Panc1 (cell line): ENCODE data around the gene BEND4. TPM values are rescaled to one million over a fixed set of nuclear protein-coding genes. Genes with fewer than 3 reads are reported as not detected.

Experiments
- ATAC-seq: fragments of 200-7000 bp; cut with Tn5 transposase; 2 replicates; pipeline ENCODE4 v1.9.1; 2020; ENCODE audit warnings: mild to moderate bottlenecking, moderate library complexity
- BruUV-seq: library from RNA; stranded (reverse); fragments of 400-500 nt; replicated peaks from 2 replicates; lab custom pipeline; 2021; lab: Mats Ljungman, UMichigan
- CTCF ChIA-PET: fragments of 300-600 bp; sonication (Branson Sonifier 250); formaldehyde crosslinking; loops from one replicate; lab custom pipeline; 2022; ENCODE audit warnings: antibody characterized with exemption; lab: Charles Lee
- POLR2A ChIA-PET: fragments of 300-600 bp; sonication (Branson Sonifier 250); formaldehyde crosslinking; loops from one replicate; lab custom pipeline; 2022; ENCODE audit warnings: antibody characterized with exemption; lab: Charles Lee
- DNase-seq: peaks from one replicate; pipeline ENCODE4 v3.0.0-alpha.2; 2010; ENCODE audit warnings: low read depth, low spot score
- H3K27ac ChIP-seq: 2 replicates; pipeline ENCODE4 v1.5.1; 2011; ENCODE audit warnings: mild to moderate bottlenecking, low read length, inconsistent platforms
- H3K27me3 ChIP-seq: fragments of 200-500 bp; sonication (Bioruptor generic); 2 replicates; pipeline ENCODE4 v1.6.0; 2014; ENCODE audit warnings: low read length, inconsistent platforms; ENCODE audit not compliant: control insufficient read depth, insufficient read depth
- H3K36me3 ChIP-seq: fragments of 200-500 bp; sonication (Bioruptor generic); 2 replicates; pipeline ENCODE4 v1.5.1; 2014; ENCODE audit warnings: inconsistent platforms, mild to moderate bottlenecking, low read length, moderate library complexity; ENCODE audit not compliant: control insufficient read depth, insufficient read depth
- H3K4me1 ChIP-seq: 2 replicates; pipeline ENCODE4 v1.5.1; 2011; ENCODE audit warnings: inconsistent platforms, mild to moderate bottlenecking, low read length, moderate library complexity; ENCODE audit not compliant: control insufficient read depth, insufficient read depth
- H3K4me3 ChIP-seq, 2 experiments: 2 replicates each; pipeline ENCODE4 v1.5.1; 2011 to 2012; ENCODE audit warnings: low read depth in 2 of 2, low read length in 2 of 2, mild to moderate bottlenecking in 2 of 2, inconsistent platforms in 1 of 2, moderate library complexity in 1 of 2
- H3K9me3 ChIP-seq: fragments of 200-500 bp; sonication (Bioruptor generic); 2 replicates; pipeline ENCODE4 v1.5.1; 2014; ENCODE audit warnings: low read depth, mild to moderate bottlenecking, inconsistent platforms, low read length, moderate library complexity; ENCODE audit not compliant: control insufficient read depth, insufficient read depth
- CTCF ChIP-seq: fragments of 450-650 bp; IDR thresholded peaks from 2 replicates; pipeline ENCODE4 v1.5.1; 2017; ENCODE audit warnings: mild to moderate bottlenecking
- POLR2AphosphoS5 ChIP-seq: IDR thresholded peaks from 2 replicates; pipeline ENCODE4 v1.6.1; 2012; ENCODE audit warnings: mild to moderate bottlenecking, low read depth, low read length, moderate library complexity
- REST ChIP-seq, 2 experiments: IDR thresholded peaks; 2 replicates each; pipeline ENCODE4 v1.6.1; 2011 to 2012; ENCODE audit warnings: low read depth in 2 of 2, control low read depth in 1 of 2, low read length in 1 of 2, mild to moderate bottlenecking in 1 of 2, moderate library complexity in 1 of 2; ENCODE audit not compliant: insufficient read depth in 1 of 2
- SIN3A ChIP-seq: IDR thresholded peaks from 2 replicates; pipeline ENCODE4 v1.6.1; 2012; ENCODE audit warnings: low read depth, mild to moderate bottlenecking, low read length, moderate library complexity, borderline replicate concordance; ENCODE audit not compliant: insufficient read depth
- TCF7L2 ChIP-seq: IDR thresholded peaks from 2 replicates; pipeline ENCODE4 v1.6.1; 2011; ENCODE audit warnings: mild to moderate bottlenecking, low read depth, low read length, inconsistent platforms
- in situ Hi-C: cut with HindIII; loops from 2 replicates; pipeline ENCODE4 v1.10.0; 2016; ENCODE audit warnings: low sequenced_read_pairs, low pct_unique_long_range_greater_than_20kb
- intact Hi-C: fragments of 100-400 bp; cut with micrococcal nuclease; formaldehyde crosslinking; loops from one replicate; pipeline ENCODE4 v1.10.0; 2022; ENCODE audit not compliant: unreplicated experiment
- total RNA-seq: library from RNA; stranded (reverse); gene quantifications from one replicate; pipeline ENCODE4 v1.2.1, GENCODE V29; 2021; ENCODE audit not compliant: unreplicated experiment

BEND4 gene
- total RNA-seq, 1 experiment from 2014 or later, result 0.03 TPM

GRCh38 chr4:42088386-42088785 is 64.1 kb downstream of the BEND4 start:
- no peaks in the 10 kb centered on the region for H3K9me3 ChIP-seq
- in situ Hi-C loops, result no loop called here
- H3K4me3 ChIP-seq, result no peak overlapping the region
- POLR2A ChIA-PET, result no interaction called here
- CTCF ChIA-PET, result no interaction called here
- no peaks in the 10 kb centered on the region for H3K36me3 ChIP-seq
- intact Hi-C loops, result no loop called here
- BruUV-seq, result no TSS peak
- H3K4me1 ChIP-seq, result no peaks in the 10 kb centered on the region
- no peak for DNase-seq
- no peak for ATAC-seq
- H3K27ac ChIP-seq, result no peak overlapping the region
- TF ChIP-seq REST (IDR thresholded peaks at IDR 0.05; ENCODE audit: insufficient read depth in 1 of 2, low read depth in 2 of 2, low read length in 1 of 2), result no peak
- no peaks in the 10 kb centered on the region for H3K27me3 ChIP-seq

- Histone ChIP-seq H3K27me3 (no peaks in the 10 kb centered on the region), H3K9me3 (no peaks in the 10 kb centered on the region), H3K27ac (no peak overlapping the region), H3K36me3 (no peaks in the 10 kb centered on the region), H3K4me3 (no peak overlapping the region), H3K4me1 (no peaks in the 10 kb centered on the region)
- ChIA-PET POLR2A (no interaction called here), CTCF (no interaction called here)
- BruUV-seq, result no TSS peak
- intact Hi-C loops, result no loop called here
- ATAC-seq, result no peak
- DNase-seq, result no peak
- TF ChIP-seq REST (IDR thresholded peaks at IDR 0.05; ENCODE audit: insufficient read depth in 1 of 2, low read depth in 2 of 2, low read length in 1 of 2) (no peak), TCF7L2 (no peak), POLR2AphosphoS5 (no peak), SIN3A (no peak), CTCF (no peak)
- in situ Hi-C loops, result no loop called here
Observed at GRCh38 chr4:42083816-42084215, 68.6 kb downstream of the BEND4 start.
